SIG-M5 (cell line): ENCODE results near the gene FAM221B.

Experiments used
- DNase-seq: peaks from one replicate; lab custom pipeline; 2025; lab: John Stamatoyannopoulos, UW

FAM221B gene

DNA sequence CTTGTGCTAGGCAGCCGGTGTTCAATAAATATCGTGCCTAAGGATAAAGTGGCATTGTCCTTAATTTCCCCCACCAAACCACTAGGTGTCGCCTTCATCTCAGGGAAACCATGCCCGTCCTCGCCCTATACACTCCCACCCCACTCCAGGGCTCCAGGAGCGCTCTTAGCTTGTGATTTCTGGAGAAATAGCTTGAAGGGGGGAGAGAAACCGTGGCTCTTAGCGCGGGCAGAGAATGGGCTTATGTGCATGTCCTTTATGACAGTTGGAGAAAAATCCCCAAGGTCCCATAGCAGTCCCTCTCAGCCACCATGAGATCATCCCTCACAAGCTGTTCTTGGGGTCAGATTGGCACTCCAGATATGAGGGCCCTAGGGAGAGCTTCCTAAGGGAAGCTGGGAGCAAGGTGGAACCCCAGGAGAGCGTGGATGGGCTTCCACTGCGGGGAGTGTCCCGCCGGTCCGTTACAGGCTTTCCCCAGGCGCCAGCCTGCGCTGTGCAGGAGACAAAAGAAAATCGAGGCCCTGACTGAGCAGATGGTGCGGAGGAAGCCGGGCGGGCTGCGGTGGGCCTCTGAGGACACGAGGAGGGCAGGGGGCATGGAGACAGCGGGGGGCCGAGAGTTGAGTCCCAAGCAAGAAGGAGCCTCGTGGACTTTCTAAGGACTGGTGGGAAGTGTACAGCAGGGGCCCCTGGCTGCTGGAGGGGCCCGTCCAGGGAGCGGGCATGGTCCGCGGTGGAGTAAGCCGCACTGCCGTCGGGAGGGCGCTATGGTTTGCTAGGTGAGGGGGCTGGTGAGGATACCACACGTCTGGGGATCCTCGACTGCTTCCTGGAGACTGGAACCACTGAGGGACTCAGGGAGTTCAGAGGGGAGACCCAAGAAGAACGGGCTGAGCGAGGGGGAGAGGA, 37.9 kb downstream of the FAM221B start:
- DNase-seq: no peak

DNA sequence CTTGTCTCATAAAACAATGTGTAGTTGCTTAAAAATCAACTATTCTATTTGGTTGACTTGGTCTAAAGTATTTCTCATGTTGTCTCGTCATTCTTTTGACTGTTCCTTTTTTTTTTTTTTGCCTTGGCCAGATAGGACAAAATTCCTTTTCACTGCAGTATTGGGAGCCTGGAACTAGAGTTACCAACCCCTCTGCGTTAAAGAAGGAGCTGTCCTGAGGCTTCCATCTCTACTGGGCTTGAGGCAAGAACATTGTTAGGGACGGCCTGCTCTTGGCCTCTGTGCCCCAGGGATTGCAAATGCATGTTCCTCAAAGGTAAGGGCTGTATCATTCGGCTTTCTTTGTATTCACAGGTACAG, 38.5 kb downstream of the FAM221B start:
- no peak for DNase-seq

DNA sequence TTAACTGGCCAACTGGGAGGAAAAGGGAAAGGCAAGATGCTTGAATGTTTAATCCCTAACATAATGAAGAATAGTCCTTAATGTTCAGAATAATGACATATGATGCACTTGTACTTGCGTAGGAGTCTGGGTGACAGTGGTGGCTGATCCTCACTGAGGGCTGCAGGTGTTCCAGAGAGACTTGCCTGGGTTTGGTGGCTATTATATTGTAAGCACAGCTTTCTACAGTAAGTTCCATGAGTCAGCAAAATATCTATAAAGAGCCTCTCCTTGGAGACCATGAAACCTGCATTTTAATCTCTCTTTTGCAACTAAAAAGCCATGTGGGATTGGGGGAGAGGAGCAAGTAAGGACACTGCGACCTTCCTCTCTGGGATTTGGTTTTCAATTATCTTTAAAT, 39.0 kb downstream of the FAM221B start:
- DNase-seq: no peak

DNA sequence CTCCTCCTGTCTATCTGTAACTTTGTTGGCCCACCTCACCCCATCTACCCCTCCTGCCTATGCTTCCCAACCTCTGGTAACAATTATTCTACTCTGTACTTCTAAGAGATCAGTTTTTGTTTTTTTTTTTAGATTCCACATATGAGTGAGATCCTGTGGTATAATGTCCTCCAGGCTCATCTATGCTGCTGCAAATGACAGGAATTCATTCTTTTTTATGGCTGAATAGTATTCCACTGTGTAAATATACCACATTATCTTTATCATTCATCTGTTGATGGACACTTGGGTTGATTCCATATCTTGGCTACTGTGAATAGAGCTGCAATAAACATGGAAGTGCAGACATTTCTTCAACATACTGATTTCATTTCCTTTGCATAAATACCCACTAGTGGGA, 45.1 kb downstream of the FAM221B start:
- DNase-seq: no peak

DNA sequence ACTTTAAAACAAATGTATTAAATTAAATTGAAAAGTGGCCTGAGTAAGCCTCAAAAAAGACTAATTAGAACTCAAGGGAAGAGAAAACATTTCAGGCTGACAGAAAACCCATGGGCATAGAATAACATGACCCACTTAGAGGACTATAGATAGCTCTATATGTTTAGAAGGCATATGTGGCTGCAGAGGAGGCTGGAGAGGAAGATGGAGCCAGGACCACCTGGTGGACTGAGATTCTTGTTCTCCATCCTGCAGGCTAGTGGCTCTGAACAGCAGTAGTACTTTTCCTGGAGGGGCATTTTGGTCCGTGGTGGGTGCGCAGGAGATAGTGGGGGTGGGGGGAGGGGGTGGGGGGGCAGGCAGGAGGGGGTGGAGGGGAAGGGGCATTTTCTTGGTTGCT, 47.5 kb downstream of the FAM221B start:
- DNase-seq: no peak

DNA sequence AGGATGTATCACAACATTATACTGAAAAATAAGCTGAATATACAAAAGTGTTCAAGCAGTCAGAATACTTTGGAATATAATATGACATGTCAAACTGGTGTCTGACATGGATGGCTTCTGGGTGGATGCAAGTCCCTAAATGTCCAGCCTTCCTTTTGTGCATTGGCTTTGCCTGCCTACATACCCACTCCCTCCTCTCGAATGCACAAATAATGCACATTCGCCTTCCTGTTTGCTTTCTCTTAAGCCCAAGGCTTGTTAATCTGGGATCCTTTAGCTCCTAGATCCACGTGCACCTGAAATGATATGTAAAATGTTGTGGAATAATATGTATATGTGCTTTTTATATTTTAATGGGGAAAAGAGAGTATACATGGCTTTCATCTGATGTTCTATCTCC, 50.0 kb downstream of the FAM221B start:
- no peak for DNase-seq

DNA sequence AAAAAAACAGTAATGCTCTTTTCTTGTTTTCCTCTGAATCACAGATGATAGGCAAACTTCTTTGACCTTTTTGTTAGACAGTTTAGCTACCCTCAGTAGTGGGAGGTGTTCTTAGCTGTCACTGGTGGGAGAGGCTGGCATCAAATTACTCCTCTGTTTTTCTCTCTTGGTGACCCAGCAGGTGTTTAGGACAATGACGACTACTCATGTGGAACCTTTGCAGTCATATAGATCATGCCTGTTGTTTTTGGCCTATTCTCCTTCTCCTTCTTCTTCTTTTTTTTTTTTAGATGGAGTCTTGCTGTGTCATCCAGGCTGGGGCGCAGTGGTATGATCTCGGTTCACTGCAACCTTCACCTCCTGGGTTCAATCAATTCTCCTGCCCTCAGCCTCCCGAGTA, 52.5 kb downstream of the FAM221B start:
- DNase-seq: no peak

DNA sequence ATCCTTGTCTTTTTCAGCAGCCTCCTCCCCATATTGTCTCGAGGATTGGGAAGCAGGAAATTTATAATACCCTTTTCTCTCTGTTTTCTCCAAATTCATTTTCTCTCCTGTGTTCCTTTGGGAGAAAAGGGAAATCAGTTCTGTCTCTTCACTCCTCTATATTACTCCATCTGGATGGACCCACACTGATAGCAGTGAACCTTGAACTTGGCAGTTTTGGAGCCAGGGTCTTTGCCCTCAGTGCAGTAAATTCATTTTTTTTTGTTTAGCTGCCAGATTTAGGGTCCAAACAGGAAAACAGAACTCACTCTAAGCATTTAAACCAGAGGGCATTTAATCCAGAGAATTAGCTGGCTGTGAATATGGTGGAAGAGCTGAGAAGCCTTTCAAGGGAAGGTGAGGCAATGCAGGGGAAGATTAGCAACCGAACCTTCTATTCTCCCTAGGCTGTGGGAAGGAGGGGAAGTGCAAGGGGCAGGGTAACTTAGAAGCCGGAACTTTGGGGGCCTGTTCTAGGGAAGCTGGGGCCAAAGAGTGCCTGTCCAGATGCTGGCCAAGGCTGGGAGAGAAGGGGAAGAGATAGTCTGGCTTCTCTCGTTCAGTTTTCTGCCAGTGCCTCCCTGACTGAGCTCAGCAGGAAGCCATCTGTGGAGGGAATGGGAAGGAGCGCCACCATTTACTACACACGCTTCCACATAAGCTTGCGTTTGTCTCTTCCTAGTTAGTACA, 53.5 kb downstream of the FAM221B start:
- DNase-seq: no peak

DNA sequence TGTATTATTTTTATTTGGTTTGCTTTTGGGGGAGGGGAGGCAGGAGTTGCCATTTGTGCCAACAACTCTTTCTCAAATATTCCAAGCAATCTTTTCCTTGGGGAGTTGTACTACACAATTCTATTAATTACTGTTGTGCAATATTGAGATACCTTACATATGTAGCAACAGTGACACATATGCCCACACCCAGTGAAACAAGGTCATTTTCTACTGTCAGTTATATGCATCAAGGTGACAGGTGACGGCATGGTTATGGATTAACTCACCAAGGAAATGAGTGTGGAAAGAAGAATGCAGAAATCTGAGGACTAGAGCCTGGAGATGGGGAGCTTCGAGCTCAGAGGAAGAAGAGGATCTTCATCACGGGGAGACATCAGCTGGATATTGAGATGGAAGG, 56.6 kb downstream of the FAM221B start:
- no peak for DNase-seq

DNA sequence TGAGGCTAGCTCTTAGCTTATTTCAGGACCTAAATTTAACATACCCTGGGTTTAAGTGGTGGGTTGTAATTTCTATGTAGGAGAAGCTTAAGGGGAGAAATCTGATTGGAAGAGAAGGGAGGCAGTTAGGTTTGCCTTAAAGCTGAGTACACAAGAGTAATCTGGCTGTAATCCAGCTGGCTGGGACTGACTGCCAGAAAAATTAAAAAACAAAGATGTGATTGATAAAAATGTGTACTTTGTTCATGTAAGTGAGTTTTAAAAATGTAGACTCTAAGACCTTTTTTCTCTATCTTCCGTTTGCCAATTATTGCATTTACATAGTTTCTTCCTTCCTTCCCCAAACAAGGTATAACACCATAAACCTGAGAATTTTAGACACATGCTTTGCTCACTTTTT, 57.0 kb downstream of the FAM221B start:
- no peak for DNase-seq

DNA sequence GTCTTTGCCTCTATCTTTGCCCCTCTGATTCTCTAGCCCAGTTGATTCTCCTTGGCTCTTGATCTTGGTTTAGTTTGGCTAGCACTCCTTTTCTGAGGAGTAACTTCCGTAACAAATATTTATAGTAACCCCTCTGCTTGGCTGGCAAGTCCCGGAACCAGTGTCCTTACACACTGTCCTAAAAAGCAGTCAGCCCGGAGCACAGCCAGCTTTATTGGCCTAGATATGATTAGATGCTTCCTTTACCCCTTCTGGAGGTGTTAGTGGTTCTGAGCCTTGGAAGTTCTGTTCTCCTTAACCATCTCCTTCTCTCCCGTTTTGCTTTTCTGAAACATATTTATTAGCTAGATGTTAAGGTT, 57.5 kb downstream of the FAM221B start:
- DNase-seq: no peak

DNA sequence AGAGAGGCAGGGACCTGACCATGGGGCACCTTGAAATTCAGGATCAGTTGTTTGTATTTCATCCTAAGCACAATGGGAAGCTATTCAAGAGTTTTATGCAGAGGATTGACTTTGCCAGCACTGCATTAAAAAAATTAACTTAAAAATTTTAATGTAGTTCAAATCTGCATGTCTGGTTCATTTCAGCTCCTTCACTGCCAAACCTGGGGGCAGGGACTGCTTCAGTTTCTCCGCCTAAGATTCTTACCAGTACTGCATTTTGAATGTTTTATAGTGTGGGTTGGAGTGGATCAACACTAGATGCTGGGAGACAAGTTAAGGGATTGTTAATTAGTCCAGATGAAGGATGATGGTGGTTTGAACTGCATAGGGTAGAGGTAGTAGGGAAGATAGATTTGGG, 58.8 kb downstream of the FAM221B start:
- no peak for DNase-seq

DNA sequence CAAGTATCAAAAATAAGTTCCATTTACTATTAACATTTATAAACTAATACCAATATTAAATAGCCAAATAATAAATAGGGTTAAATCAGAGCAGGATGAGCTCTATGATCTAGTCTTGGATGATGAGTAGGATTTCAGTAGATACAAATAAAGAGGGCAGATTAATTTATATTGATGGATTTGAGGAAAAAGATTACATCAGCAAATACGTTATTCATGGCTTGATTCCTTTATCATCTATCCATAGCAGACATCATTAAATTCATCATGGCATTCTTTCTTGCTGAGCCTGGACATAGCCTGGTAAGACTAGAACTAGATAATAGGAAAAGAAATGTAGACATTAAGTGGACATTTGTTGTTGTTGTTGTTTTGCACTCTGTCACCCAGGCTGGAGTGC, 61.1 kb downstream of the FAM221B start:
- DNase-seq: no peak

DNA sequence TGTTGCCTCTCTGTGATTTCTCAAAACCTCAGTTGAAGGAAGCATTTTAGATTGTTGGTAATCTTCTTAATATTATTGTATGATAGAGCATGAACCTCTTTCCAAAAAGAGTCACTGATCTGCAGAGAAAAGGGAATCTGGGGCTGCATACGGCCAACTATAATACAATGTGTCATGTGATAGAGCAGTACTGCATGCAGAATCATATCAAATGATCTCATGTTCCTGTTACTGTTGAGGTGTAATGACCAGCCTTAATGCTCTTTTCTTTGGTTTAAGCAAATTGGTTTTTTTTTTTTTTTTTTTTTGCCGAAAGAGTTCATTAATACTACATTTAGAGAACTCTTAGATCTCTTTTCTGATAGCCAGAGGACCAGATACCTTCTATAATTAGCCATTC, 61.5 kb downstream of the FAM221B start:
- no peak for DNase-seq
